Body of pancreas (tissue), 4 donors: ENCODE results near the gene UBE2D2. TPM values are rescaled to one million over a fixed set of nuclear protein-coding genes. Genes with fewer than 3 reads are reported as not detected.

Experiments used
- ATAC-seq: fragments of 150-250 bp; one replicate; pipeline ENCODE4 v1.9.1; 2016
- DNase-seq, 4 donors: peaks; one replicate each; pipeline ENCODE4 v3.0.0-alpha.2; 2019
- H3K27ac ChIP-seq, 4 donors: fragments of 200-600 bp; sonication (generic); 1 replicate in 3 of 4; 2 replicates in 1 of 4; pipeline versions ENCODE4 v1.5.1 to v1.6.1; 2016 to 2019; ENCODE audit warnings: mild to moderate bottlenecking in 1 of 4, mixed read lengths in 1 of 4, moderate library complexity in 1 of 4
- H3K27me3 ChIP-seq, 2 donors: fragments of 200-600 bp; sonication (generic); one replicate each; pipeline ENCODE4 v1.6.0; 2016; ENCODE audit warnings: mild to moderate bottlenecking in 1 of 2
- H3K36me3 ChIP-seq, 2 donors: fragments of 200-600 bp; sonication (generic); replicated peaks in 1 of 2; 2 replicates each; pipeline ENCODE4 v1.5.1; 2016; ENCODE audit warnings: low read depth in 2 of 2; ENCODE audit not compliant: insufficient read depth in 1 of 2
- H3K4me1 ChIP-seq: fragments of 200-600 bp; sonication (generic); one replicate; pipeline ENCODE4 v1.6.0; 2016
- H3K4me3 ChIP-seq, 2 donors: fragments of 200-600 bp; sonication (generic); 1 replicate in 1 of 2; 2 replicates in 1 of 2; pipeline ENCODE4 v1.5.1; 2016 to 2019
- H3K9me3 ChIP-seq, 3 donors: fragments of 200-600 bp; sonication (generic); 1 replicate in 2 of 3; 2 replicates in 1 of 3; pipeline ENCODE4 v1.5.1; 2016
- POLR2A ChIP-seq, 3 donors: fragments of 450-650 bp; IDR thresholded peaks; one replicate each; pipeline ENCODE4 v1.6.1; 2016; ENCODE audit warnings: antibody characterized with exemption in 3 of 3, mild to moderate bottlenecking in 2 of 3
- WGBS, 2 donors: methylation state at CpG; one replicate each; pipeline ENCODE4 v1.1.5; 2017; 5-methylcytosine and 5-hydroxymethylcytosine counted together
- intact Hi-C: fragments of 100-400 bp; cut with DNase I; formaldehyde crosslinking; loops from one replicate; pipeline ENCODE4 v1.15.1; 2023
- total RNA-seq, 2 donors: library from RNA; depleted of rRNA; stranded (reverse); fragments of >200 nt; gene quantifications; one replicate each; pipeline ENCODE4 v1.1.0, GENCODE V29; 2016
- TF ChIP-seq, protein P1 (sequence below), 7 experiments: fragments of 450-650 bp in 4 of 7; fragments of 200-600 bp in 3 of 7; sonication (generic) in 3 of 7; IDR thresholded peaks; one replicate each; pipeline ENCODE4 v1.5.1; 2016 to 2019; ENCODE audit warnings: antibody characterized with exemption in 7 of 7

Gene UBE2D2
- total RNA-seq, 2 donors from 2014 or later, result 38.9 to 102 TPM

DNA sequence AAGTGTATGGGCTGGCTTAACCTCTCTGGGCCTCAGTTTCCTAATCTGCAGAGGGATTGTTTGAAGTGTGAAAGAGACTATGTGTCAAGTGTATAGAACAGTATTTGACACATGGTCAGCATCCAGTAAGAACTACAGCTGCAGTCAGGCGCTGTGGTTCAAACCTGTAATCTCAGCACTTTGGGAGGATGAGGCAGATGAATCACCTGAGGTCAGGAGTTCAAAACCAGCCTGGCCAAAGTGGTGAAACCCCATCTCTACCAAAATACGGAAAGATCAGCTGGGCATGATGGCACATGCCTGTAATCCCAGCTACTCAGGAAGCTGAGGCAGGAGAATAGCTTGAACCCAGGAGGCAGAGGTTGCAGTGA is 46.7 kb upstream of the UBE2D2 start:
- no peak for TF ChIP-seq POLR2A (IDR thresholded peaks at IDR 0.05)
- TF ChIP-seq, protein P1, sequence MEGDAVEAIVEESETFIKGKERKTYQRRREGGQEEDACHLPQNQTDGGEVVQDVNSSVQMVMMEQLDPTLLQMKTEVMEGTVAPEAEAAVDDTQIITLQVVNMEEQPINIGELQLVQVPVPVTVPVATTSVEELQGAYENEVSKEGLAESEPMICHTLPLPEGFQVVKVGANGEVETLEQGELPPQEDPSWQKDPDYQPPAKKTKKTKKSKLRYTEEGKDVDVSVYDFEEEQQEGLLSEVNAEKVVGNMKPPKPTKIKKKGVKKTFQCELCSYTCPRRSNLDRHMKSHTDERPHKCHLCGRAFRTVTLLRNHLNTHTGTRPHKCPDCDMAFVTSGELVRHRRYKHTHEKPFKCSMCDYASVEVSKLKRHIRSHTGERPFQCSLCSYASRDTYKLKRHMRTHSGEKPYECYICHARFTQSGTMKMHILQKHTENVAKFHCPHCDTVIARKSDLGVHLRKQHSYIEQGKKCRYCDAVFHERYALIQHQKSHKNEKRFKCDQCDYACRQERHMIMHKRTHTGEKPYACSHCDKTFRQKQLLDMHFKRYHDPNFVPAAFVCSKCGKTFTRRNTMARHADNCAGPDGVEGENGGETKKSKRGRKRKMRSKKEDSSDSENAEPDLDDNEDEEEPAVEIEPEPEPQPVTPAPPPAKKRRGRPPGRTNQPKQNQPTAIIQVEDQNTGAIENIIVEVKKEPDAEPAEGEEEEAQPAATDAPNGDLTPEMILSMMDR (IDR thresholded peaks at IDR 0.05), result no peak
- Histone ChIP-seq H3K9me3 (no peaks in the 10 kb centered on the region), H3K4me3 (no peak overlapping the region), H3K4me1 (peaks cover 7% of the 10 kb centered on the region), H3K27ac (no peak overlapping the region), H3K27me3 (no peaks in the 10 kb centered on the region), H3K36me3 (no peaks in the 10 kb centered on the region)
- ATAC-seq (no peak), DNase-seq (no peak)
- intact Hi-C loops, result loop anchor here (10.0 kb wide), 1 partner anchor 90 kb away; no protein-coding TSS in a partner anchor
- 72 to 80% methylated on average over 2 of the region's 2 CpGs for WGBS, 2 donors

DNA sequence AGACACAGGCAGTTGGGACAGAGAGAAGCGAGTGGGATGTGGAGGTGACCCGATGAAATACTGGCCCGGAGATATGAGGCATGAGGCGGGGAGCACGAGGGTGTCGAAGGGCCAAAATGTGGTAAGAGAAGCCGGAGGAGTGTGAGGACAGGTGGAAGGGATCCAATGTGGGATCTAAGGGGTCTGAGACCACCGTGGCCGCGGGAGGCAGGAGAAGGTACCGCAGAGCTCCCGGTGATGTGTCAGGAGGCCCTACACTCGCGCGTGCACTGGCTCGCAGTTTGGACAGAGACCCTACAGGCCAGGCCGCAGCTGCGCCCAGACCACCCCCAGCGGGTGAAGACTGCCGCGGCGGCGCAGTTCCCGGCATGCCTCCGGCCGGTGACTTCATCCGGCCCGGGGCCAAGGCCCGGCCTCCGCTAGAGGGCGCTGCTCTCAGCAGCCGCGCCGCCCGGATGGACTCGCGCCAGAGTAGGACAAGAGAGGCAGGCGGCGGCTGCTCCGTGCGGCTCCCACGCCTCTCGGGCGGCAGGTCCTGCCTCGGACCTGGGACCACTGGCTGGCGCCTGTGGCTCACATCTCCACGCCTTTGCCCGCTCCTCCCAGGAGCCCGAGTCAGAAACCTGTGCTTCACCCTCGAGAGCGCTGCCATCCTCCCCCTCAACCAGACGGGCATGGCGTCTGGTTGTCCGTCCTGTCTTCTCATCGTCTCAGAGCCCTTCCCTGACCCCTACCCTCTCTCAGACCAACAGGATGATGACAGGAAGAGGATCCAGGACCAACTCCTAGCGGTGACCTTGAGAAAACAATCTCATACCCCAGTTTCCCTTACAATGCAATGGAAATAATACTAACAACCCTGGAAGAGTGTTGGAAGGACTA is 43.2 kb upstream of the UBE2D2 start:
- 6 to 12% methylated on average over 19 to 55 of the region's 56 CpGs for WGBS, 2 donors
- ATAC-seq, result peak; percentile 96

DNA sequence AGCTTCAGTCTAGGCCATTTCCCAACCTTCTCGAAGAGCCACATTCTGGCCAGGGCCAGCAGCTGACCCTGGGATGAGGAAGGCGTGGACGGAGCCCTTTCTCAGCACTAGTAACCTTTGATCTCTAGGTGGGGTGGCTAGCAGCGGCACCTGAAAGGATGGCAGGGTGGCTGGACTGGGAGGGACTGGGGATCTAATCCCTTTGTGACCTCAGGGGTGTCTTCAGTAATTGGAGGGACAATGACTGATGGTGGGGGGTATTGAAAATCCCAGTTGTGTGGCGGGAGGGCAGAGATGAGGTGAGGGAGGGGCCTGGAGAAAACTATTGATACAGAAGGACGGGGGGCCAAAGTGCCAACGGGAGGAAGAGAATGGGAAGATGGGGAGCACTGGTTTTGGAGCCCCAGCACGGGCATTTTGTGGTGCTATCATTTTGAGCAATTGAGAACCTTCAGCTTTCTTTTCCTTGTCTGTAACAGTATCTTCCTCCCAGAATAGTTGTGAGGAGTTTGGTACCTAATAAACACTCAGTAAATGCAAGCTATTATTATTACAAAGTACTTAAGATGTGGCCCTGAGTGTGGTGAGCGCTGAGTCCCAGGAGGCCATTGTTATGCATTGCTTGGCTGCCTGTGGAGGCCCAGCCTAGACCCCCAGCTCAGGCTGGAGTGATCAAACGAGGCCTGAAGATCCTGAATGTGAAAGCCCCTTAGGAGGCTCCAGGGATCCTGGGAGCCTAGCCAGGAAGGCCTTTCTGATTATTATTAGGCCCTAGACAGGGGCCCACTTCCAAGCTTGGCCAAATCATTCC is 37.3 kb upstream of the UBE2D2 start:
- no peaks in the 10 kb centered on the region for H3K36me3 ChIP-seq
- no peak for DNase-seq
- H3K27me3 ChIP-seq, result no peaks in the 10 kb centered on the region
- intact Hi-C loops, result no loop called here
- peaks cover 13% of the 10 kb centered on the region for H3K4me1 ChIP-seq
- ATAC-seq, result no peak
- no peaks in the 10 kb centered on the region for H3K9me3 ChIP-seq
- no peak overlapping the region for H3K27ac ChIP-seq
- WGBS, 2 donors, result 74 to 77% methylated on average over 8 to 10 of the region's 10 CpGs
- H3K4me3 ChIP-seq, result no peak overlapping the region
- TF ChIP-seq, protein P1 (IDR thresholded peaks at IDR 0.05), result no peak
- TF ChIP-seq POLR2A (IDR thresholded peaks at IDR 0.05), result no peak

More for the DNA sequence above, 43.2 kb upstream of the UBE2D2 start:
- H3K4me1 ChIP-seq, result peaks cover 7% of the 10 kb centered on the region
- peak; percentile 91 to 96 (median 94) for DNase-seq
- peak; percentile 81 to 87 (median 83) for TF ChIP-seq POLR2A (IDR thresholded peaks at IDR 0.05)
- TF ChIP-seq, protein P1 (IDR thresholded peaks at IDR 0.05), result peak; percentile 96 to 99 (median 99)
- intact Hi-C loops, result loop anchor here (10.0 kb wide), 1 partner anchor 93 kb away; no protein-coding TSS in a partner anchor
- H3K27me3 ChIP-seq, result no peaks in the 10 kb centered on the region
- peak overlapping the region; percentile 74 to 86 (median 80) for H3K27ac ChIP-seq
- H3K9me3 ChIP-seq, result no peaks in the 10 kb centered on the region
- peak overlapping the region in 1 of 2 donors; percentile 1 for H3K4me3 ChIP-seq
- no peaks in the 10 kb centered on the region for H3K36me3 ChIP-seq

DNA sequence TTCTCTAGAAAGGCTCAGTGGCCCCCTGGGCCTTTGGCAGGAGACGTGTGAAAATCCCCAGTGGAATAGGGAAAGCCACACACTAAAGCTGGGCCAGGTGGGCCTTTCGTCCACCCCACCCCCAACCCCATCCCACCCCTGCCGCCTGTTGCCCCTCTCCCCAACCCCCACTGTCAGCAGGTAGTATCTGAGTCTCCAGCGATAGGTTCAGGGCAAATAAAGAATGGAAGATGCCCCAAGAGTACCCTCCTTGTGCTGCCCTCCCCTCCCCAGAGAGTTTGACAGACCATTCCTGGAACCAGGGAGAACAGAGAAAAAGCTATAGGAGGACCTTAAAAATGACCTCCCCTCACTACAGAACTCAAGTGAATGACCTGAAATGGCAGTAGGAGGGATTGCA is 36.7 kb upstream of the UBE2D2 start:
- intact Hi-C loops, result no loop called here
- 60 to 88% methylated on average over 2 to 4 of the region's 4 CpGs for WGBS, 2 donors
- Histone ChIP-seq H3K27me3 (no peaks in the 10 kb centered on the region), H3K9me3 (no peaks in the 10 kb centered on the region), H3K36me3 (no peaks in the 10 kb centered on the region), H3K4me3 (no peak overlapping the region), H3K27ac (no peak overlapping the region), H3K4me1 (peaks cover 13% of the 10 kb centered on the region)
- TF ChIP-seq, protein P1 (IDR thresholded peaks at IDR 0.05), result no peak
- no peak for TF ChIP-seq POLR2A (IDR thresholded peaks at IDR 0.05)
- DNase-seq (no peak), ATAC-seq (no peak)
